Subcutaneous adipose tissue (tissue), 4 donors: ENCODE data around the gene SGIP1. TPM values are rescaled to one million over a fixed set of nuclear protein-coding genes. Genes with fewer than 3 reads are reported as not detected.

Source experiments
- CTCF ChIP-seq: fragments of 450-650 bp; IDR thresholded peaks from one replicate; pipeline ENCODE4 v1.5.1; 2016; ENCODE audit warnings: low read depth, mild to moderate bottlenecking, control low read depth, antibody characterized with exemption, moderate library complexity
- small RNA-seq: library from RNA; depleted of rRNA; stranded (forward); fragments of <200 nt; gene quantifications from one replicate; pipeline ENCODE3, GENCODE V24; 2016
- total RNA-seq, 4 donors: library from RNA; depleted of rRNA; stranded (reverse); fragments of >200 nt; gene quantifications; one replicate each; pipeline ENCODE4 v1.1.0, GENCODE V29; 2016

SGIP1 gene
- total RNA-seq, 4 donors from 2014 or later: 5.9 to 23.1 (median 18.0) TPM

- no peak for TF ChIP-seq CTCF
These were observed 244.3 kb downstream of the SGIP1 start for GRCh38 chr1:66778266-66778665.

GRCh38 chr1:66778969-66779368 lies 245.0 kb downstream of the SGIP1 start:
- TF ChIP-seq CTCF: no peak

- TF ChIP-seq CTCF: no peak
These were observed 245.6 kb downstream of the SGIP1 start for GRCh38 chr1:66779475-66780078.

- TF ChIP-seq CTCF: no peak
These were observed 253.7 kb downstream of the SGIP1 start for GRCh38 chr1:66787641-66788040.

- TF ChIP-seq CTCF: no peak
These were observed 254.4 kb downstream of the SGIP1 start for GRCh38 chr1:66788231-66788939.

- TF ChIP-seq CTCF: no peak
These were observed 258.0 kb downstream of the SGIP1 start for GRCh38 chr1:66791621-66792610.

Small RNAs within 50 kb of the gene (small RNA-seq; reads per million reads assigned to genes)
- not detected for gene MIR3117

Other genes with a start within 250 kb of the SGIP1 start
- gene DYNLT5, start 218.3 kb downstream of the SGIP1 start, total RNA-seq: 1 to 10 TPM in 2 of 4 donors, under 1 TPM in 1, not detected in 1; 0.51 to 4.8 (median 2.8) TPM